ENCODE measurements around the gene GPC3.
"Not testable (repeated sequence)": the region's sequence is repeated elsewhere in the genome, so short reads cannot be mapped to it uniquely, and the experiment has no call there.

The GPC3 gene

DNA sequence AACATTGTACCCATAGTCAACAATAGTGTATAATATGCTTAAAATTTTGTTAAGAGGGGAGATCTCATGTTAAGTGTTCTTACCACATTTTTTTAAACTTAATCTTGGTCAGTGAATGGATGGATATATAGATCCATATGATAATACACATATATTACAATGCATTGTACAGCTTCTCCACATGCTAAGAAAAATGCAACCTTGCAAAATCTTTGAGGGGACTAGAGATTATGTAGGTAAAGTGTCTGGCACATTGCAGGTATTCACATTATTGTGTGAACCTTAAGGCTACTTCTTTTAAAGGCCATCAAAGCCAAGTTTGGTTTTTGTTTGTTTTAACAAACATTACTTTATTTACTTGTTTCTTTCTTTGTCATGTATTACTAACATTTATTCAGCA lies 10.4 kb upstream of the GPC3 start:
- no peak for DNase-seq (ENCODE audit: low read depth in 2 of 2)

DNA sequence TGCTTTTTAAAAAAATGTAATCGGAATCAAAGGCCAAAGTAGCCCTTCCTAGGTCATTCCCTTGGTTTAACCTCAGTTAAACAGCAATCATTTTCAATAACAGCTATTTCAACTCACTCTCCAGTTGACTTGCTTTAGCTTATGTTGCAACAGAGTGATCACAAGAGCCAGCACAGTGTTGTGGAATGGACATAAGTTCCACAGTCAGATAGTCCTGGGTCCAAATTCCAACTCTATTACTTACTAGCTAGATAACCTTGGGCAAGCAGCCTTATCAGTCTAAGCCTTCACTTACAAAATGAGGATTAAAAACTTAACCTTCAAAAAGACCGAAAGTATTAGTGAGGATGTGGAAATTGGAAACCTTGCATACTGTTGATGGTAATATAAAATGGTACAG lies 9.2 kb upstream of the GPC3 start:
- DNase-seq (ENCODE audit: low read depth in 2 of 2) = no peak

DNA sequence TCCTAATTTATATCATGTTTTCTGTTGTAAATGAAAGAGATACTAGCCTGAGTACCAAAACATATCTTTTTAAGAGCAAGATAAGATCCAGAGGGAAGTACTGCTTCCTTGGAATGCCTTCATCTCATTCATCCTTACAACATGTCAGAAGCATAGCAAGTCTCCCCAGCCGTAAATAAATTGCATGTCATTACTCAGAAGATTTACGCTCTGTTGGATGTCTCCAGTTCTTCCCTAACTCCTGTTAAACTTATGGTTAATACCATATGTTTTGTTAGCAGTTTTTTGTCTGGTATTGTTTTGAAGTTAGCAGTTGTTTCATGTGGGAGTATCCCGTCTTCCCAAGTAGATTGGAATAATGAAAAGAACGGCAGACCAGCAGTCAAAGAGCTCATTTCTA lies 7.5 kb upstream of the GPC3 start:
- DNase-seq (ENCODE audit: low read depth in 2 of 2) = no peak

DNA sequence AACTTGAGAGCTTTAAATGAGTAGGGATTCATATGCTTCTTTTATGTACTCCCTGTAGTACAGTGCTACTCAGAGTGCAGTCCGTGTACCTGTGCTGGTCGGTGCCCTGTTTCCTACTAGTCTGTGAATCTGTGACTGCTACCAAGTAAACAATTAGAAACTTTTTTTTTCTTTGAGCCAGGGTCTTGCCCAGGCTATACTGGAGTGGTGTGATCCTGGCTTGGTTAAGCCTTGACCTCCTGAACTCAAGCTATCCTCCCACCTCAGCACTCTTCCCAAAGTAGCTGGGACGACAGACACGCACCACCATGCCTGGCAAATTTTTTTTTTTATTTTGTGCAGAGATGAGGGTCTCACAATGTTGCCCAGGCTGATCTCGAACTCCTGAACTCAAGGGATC lies 6.4 kb upstream of the GPC3 start:
- no peak for DNase-seq (ENCODE audit: low read depth in 2 of 2)

DNA sequence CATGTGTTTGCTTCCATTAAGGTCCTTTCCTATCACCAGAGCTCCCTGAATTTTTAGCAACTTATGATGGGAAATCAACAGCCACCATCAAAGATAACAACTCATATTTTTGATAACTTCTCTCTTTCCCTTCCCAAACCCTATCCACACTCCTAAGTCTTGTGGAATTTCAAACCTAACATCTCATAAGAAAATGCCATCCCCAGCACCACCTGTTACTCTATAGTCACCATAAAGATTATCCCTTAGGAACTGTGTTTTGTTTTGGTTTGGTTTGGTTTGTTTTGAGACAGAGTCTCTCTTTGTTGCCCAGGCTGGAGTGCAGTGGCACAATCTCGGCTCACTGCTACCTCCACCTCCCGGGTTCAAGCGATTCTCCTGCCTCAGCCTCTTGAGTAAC lies 5.7 kb upstream of the GPC3 start:
- not testable (repeated sequence) for DNase-seq (ENCODE audit: low read depth in 2 of 2)

DNA sequence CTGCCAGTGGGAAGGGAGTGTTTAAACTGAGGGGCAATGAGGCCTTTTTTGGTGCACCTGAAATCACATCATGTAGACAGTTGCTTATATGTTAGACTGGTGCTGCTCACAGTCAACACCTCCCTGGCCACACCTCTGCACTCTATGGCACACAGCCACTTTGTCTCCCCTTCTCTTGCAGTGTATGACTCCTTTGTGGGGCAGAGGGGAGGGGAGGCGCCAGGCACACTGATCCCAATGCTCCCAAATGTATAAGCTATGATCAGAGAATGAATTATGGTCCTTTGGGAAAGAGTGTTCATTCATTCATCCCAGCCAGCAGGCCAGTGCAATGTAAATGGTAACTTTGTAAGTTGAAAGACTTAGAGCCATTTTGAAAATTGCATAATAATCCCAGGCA lies 4.6 kb upstream of the GPC3 start:
- DNase-seq (ENCODE audit: low read depth in 2 of 2) = no peak

DNA sequence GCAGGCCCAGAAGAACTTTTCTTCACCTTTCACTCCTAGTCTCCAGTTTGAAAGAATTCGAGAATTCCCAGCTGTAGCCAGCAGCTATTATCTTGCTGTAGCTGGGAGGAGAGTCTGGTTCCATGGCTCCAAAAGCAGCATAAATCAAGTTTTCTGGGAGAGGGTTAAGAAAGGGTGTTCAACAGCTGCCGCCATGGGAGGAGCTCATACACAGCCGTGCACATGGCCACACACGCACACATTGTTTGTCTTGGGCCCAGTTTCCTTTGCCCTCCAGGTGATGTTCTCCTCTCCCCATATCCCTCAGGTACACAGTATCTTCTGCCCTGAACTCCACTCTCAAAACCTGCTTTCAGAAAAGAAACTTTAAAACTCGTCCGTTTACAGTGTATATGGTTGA lies 4.1 kb upstream of the GPC3 start:
- no peak for DNase-seq (ENCODE audit: low read depth in 2 of 2)

DNA sequence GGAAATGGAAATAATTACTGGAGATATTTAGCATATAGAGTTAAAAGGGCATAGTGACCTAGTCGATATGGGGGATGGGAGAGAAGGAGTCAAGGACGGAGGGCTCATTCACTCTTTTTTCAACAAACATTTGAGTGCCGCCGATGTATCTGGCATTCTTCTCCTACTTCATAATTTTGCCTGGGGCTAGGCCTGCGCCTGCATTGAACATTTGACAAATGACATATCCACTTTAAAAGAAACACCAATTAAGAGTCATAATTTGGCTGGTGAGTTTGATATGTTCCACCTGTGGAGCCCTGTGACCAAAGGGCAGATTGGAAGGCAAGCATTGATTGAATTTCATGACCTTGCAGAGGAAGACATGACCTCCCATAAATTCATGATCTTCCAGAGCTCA lies 2.6 kb upstream of the GPC3 start:
- DNase-seq (ENCODE audit: low read depth in 2 of 2) = no peak

DNA sequence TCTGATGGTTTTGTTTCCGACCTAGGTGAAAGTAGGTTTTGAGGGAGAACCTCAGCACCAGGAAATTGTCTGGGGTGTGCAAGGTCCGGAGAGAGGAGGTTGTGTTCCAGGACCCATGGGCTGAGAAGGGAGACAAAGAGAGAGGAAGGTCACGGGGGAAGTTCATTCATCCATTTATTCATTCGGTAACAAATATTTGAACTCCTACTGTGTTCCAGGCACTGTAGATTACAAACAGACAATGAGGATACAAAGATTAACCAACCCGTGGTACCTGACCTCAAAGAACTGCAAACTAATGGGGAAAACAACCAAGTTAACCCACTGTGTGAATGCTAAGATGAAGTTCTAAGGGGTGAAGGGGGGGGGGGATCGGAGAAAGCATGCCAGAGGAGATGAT lies 1.8 kb upstream of the GPC3 start:
- DNase-seq (ENCODE audit: low read depth in 2 of 2) = no peak

DNA sequence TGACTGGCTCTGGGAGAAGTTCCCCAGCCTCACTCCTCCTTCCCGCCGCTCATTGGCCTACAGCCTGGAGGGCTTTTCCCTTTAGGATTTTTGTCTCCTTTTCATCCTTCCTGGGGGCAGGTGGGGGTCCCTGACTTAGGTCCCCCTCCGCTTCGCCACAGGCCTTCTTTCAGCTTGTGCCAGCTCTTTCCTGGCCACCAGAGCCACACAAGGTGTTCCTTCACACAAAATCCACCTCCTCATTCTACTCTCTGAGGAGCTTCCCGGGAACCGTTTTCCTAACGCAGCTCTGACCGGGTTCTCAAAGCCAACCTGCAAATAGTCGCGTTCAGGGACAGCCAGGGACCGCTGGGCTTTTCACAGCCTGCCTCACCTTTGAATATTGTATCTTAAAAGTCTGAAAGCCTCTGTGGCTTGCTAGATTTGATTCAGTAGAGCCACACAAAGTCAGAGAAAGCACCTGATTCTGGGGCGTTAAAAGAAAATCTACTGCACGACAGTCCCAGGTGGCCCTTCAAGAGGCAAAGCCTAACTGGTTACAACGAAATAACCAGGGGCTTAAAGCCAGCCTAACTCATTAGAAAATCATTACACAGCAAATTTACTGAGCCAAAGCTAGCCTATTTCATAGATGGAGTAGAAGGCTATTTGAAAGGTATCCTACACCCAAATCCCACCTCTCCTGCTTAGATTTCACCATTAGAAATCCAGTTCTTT lies 731 bp upstream of the GPC3 start:
- DNase-seq (ENCODE audit: low read depth in 2 of 2) = no peak

DNA sequence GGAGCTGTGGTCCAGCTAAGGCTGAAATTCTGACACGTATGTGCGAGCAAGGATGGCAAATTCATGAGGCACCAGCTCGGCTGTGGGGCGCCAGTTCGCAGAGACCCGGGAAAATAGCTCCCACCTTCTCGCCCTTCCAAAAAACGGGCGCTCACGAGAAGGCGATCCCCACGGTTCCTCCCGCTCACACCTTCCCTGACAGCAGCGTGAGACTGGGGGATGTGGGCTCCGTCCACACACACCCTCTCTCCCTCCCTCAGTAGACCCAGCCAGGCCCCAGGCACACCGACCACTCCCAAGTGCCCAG lies 584 bp downstream of the GPC3 start:
- DNase-seq (ENCODE audit: low read depth in 2 of 2) = no peak

DNA sequence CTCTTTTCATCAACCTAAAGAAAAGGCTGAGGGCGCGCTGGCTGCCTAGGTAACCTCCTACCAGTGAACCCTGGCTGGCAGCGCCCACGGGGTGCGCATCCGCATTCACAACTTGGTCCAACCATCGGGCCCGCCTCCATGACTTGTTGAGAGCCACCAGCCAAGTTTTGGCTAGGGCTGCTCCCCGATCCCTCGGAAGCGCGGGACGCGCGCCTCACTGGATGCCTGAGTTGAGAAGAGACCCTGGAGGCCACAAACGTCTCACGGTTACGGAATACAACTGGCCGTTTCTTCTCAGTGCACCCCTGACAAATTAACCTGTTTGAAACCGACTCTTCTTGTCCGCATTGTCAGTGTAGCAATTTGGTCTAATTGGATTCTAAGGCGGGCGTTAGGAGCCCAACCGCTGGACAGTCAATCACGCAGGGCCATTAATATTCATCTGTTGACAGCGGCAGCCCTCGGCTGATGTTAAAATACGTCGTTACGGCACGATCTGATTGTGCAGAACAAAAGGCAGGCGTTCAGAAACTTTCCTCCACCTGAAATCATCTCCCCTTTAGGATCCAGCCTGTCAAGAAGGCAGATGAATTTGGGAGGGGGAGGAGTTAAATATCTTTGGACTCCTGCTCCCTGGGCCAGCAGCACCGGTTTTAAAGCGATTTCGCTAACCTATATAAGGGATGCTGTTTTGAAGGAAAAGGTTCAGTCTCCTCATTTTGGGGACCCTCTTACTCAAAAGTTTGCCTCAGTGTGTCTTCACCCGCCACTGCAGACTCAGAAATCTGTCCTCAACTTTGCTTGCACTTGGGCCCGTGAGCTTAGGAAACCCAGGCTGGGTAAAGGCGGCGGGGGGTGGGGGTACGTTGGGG lies 1.2 kb downstream of the GPC3 start:
- DNase-seq (ENCODE audit: low read depth in 2 of 2) = no peak

DNA sequence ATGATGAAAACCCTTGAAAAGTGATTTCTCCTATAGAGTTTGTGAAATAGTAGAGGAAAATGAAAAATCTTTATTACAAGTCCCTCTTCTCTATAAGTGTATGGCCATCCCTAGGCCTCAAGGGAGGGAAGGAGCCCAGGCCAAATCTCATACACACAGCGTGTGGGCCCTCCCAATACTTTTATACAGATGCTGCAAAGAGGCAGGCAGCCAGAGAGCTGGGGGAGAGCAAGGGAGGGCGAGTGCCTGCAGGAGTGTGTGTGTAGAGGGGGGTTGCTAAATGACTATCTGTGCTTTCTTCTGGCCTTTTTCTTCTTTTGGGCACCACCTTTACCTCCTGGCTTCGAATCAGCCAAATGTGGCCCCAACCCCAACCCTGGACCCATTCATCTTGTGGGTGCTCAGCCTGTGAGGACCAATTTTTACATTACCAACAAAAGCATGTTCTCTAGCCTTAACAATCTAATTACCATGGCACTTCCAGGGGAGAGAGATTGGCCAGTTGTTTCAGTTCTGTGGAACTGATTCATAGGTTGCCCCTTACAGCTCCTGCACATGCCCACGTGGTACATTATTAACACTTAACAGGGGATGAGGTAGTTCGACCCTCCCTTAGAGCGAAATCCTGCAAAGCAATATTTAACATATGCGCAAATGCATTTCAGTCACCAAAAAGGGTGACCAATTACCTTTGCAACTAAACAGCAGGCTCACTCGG lies 2.0 kb downstream of the GPC3 start:
- no peak for DNase-seq (ENCODE audit: low read depth in 2 of 2)

DNA sequence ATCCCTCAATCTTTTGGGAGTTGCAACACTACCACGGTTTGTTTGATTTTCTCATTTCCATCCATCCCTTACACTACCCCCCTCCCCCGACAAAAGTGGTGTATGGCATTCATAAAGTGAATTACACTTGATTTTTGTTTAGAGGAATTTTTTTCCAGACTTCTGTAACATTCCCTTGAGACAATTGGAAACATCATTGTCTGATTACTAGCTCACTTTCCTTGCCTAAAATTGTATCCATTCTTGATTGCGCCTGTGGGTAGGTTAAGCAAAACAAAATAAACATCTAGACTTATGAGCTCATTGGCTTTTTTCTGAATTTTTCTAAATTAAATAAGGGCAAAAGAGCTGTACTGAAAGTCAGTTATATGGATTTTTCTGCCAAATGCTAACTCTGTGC lies 3.5 kb downstream of the GPC3 start:
- no peak for DNase-seq (ENCODE audit: low read depth in 2 of 2)

DNA sequence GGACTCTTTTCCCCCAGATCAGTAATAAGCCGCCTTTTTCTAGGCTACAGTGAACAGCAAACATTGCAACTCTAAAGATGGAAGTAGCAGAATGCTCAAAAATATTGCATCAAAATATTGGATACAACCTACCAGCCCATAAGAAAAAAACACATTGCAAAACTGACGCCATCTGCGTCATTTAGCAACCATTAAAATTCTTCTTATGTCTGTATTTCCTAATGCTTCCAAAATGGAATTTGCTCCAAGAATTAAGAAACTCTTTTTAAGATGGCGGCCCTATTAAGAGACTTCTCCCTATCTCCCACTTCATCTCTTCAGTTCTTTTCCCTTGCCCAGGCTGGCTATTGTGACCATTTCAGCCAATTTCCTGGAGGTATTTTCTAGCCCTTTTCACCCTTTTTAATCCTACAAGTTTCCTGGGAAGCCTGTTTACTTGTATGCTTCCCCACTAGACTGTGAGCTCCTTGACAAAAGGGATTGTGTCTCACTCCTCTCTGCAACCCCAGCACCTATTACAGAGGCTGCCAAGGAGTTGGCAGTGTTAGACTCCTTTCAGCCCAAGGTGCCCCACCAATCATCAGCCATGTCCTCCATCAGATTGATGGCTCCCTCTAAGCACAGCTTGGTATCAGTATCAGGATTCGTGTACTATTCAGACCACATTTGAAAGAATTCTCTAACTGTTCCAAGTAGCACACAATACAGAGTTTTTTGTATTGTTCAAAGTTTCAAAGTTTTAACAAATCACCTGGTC lies 4.4 kb downstream of the GPC3 start:
- DNase-seq (ENCODE audit: low read depth in 2 of 2) = no peak

DNA sequence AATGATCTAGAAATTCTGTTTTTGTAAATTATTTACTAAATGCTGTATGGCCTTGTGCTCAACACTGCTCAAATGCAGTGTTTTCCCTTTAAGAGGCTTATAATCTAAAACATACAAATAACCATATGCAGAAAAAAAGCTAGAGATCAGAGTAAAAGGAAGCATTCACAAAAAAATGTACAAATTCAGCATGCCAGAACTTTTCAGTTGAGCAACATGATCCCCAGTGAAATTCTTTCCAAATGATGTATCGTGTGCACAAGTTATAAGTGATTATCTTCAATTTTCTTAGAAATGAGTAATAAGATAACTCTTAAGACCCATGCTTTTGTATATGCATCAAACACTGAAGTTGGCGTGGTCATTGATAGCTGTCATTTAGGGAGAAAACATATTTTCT lies 5.0 kb downstream of the GPC3 start:
- DNase-seq (ENCODE audit: low read depth in 2 of 2) = no peak

DNA sequence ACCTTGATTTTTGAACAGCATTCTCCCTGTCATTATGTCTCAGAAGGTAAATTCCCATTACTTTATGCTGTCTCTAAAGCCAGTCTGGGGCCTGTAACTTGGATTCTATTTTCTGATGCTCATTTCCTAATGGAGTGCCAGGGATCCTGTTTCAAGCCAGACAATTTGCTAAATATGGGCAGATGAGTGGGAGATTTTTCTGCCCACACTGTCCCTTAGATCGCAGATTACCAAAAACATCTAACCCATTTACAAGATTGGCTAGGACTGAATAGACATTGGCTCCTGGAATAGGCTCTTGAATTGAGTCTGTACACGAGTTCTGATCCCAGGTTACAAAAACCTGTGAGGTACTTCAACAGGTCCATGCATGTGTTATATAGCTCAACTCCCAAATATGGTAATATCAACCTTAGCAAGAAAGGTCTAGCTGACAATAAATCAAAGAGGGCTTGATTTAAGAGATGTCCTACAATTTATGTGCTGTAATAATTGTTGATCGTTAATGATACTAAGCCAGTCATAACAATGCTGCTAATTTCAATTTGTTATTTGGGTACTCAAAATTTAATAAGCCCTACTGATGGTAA lies 5.7 kb downstream of the GPC3 start:
- DNase-seq (ENCODE audit: low read depth in 2 of 2) = no peak

DNA sequence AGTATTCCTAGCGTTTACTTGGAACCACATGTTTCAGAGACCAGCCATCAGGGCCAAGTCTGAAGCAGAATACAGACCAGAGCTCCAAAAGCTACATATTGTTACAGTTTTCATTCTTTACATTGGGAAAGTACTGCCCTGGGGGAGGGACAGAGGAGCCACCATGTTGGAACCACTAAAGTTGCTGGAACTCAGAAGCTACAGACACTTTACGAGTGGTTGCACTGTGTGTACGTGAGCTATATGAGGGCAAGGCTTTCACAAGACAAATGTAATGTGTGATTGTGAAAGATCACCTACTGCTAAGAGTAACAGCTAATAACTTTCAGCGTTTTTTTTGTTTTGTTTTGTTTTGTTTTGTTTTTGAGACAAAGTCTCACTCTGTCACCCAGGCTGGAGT lies 11.7 kb downstream of the GPC3 start:
- no peak for DNase-seq (ENCODE audit: low read depth in 2 of 2)

DNA sequence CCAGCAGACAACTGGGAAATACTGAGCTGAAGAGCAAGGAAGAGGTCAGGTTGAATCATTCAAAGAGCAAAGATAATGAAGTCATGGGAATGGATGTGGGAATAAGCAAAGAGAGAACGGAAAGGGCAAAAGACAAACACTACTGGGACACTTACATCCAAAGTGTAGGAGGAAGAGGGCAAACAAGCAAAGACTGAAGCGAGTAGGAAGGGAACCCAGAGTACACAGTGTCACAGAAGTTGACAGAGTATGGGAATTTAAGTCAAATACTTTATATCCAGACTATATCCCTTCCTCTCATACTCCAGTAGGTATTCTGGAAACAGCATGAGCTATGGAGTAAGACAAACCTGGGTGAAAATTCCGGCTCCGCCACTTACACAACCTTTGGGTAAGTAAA lies 12.5 kb downstream of the GPC3 start:
- DNase-seq (ENCODE audit: low read depth in 2 of 2) = no peak

DNA sequence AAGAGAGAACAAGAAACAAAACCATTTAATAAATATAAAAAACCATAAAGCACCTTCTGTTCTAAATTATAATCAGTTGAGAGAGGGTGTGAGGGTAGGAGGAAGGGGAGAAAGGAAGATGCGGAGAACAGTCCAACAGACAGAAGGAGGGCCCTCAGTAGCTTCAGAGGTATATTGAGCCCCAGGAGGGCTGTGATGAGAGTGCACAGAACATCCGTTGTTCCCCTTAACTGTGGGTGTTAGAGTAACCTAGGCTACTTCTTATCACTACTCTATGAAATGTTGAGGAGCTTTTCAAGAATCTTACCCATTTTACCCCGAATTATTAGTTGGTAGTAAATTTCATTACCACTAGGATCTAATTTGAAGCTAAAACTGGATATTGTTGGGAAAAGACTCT lies 13.8 kb downstream of the GPC3 start:
- no peak for DNase-seq (ENCODE audit: low read depth in 2 of 2)

DNA sequence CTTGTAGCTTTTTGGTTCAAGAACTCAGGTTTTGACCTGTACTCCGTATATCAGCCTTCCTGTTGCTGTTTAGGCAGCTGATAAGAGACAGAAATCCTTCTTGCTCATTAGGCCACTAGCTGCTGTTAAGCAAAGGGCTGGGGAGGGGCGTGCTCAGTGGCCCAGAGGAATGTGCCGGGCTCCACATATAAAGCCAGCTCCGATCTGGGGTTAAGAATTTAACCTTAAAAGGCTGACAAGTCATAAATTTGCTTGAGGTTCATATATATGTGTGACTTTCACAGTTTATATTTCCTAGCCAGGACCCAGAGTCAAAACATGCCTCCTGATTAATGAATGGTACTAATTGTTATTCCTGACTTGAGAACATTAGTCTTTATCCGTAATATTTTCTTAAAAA lies 15.3 kb downstream of the GPC3 start:
- no peak for DNase-seq (ENCODE audit: low read depth in 2 of 2)

DNA sequence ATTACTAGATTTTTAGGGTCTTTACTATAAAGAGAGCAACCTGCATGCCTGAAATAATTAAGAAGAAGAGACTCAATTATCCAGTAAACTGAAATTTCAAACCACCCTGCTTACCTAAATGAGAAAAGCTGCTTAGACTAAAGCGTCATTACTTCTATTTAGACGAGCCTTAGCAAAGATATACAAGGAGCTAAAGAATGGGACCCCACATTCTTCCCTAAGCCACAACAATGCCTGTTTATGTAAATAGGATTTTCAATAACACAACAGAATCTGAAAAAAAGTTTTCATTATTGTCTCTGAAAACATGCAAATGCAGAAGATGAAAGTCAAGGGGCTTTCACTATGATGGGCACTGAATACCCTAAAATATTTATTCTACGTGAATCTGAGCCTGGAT lies 16.2 kb downstream of the GPC3 start:
- DNase-seq (ENCODE audit: low read depth in 2 of 2) = no peak
